Left cardiac atrium (tissue), 4 donors: ENCODE measurements around the gene TRAP1. TPM values are rescaled to one million over a fixed set of nuclear protein-coding genes. Genes with fewer than 3 reads are reported as not detected.

Experiments
- ATAC-seq, 2 donors: fragments of 200-7000 bp; cut with Tn5 transposase; one replicate each; pipeline ENCODE4 v1.9.1; 2020; ENCODE audit warnings: mild to moderate bottlenecking in 2 of 2, moderate library complexity in 2 of 2
- DNase-seq: peaks from one replicate; pipeline ENCODE4 v3.0.0-alpha.2; 2020
- intact Hi-C, 2 donors: fragments of 100-400 bp; cut with DNase I; formaldehyde crosslinking; loops; one replicate each; pipeline versions ENCODE4 v1.14.1 to v1.15.1; 2022 to 2023
- long read RNA-seq: library from polyadenylated mRNA; unstranded; transcript quantifications from one replicate; pipeline ENCODE4 v2.0.0, GENCODE V29; 2021
- total RNA-seq, 2 donors: library from RNA; stranded (reverse); fragmentation: NEBNext Ultra II Directional; extraction: Animal tissue kit (Norgen Biotek cat#: 25700); gene quantifications; one replicate each; pipeline ENCODE4 v1.2.1, GENCODE V29; 2021
- donor health status: DM: no; HTN: yes; CAD: no.
- donor health status: DM: no; HTN: yes; CAD: no; lungs with severe emphysema.
- donor health status: DM: yes; HTN: yes; CAD: no.
- donor health status: Dilated cardiomyopathy.

Gene TRAP1
- 100 to 1,000 TPM in 1 of 2 donors, 10 to 100 TPM in 1; 85.7 to 120 TPM for total RNA-seq
- long read RNA-seq, transcript TRAP1-201 (18 exons, 2,296 nt), result major isoform, 474 of 492 reads
- long read RNA-seq, partial matches to known transcripts, result 7 of 492 reads
- long read RNA-seq, other reads (novel, unspliced or antisense), result 8 of 492 reads

DNA sequence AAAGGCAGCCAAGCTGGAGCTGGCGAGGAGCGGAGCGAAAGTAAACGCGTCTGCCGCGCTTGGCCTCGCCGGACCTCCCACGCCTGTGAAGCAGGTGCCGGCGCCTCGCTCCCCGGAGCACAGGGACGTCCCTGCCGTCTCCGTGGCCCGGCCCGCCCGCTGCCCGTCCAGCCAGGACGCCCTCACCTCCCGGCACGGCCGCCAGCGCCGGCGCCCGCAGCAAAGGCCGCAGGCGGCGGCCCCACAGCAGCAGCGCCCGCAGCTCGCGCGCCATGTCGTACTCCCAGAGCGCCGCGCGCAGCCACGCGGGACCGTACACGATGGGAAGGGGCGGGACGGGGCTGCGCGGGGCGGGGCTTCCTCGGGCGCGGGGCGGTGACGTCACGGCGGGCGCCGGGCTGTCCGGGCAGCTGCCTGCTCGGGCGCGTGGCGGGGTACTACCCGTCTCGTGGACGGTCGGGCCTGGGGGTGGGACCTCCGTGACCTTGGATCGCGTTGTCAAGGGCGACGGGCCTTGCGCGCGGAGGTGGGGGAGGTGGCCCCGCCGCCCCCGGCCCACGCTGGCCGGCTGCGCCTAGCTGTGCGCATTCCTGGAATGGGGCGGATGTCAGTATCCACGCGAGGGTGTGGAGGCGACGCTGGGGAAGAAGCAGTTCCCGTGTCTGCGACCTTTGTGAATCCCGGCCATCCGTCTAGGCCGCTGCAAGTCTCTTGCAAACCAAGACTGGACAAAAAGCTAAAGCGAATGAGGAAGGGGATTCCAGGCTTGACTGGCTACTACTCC is at the start of gene TRAP1:
Gene TRAP1 (minus strand): TSS at position 290 of the 784 bp plus-strand sequence. CDS start 16 bp downstream, at position 274.
- DNase-seq, result peak; percentile 93
- ATAC-seq, result peak; percentile 98 to 99
- intact Hi-C loops, result no loop called here

DNA sequence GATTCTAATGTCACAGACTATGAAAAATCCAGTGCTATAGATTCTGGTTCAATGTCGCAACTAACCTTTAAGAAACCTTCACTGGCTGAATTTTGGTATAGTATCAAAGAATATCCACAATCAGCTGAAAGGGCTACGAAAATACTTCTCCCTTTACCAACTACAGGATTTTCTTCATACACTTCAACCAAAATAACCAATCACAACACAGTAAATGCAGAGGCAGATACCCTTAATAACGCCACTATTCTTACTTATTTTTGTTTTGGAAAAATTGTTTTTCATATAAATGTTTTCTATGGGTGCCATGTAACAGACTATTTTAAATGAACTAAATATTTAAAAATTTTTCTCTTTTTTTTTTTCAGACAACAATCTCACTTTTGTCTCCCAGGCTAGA is 48.9 kb upstream of the TRAP1 start:
- no peak for ATAC-seq
- no peak for DNase-seq
- intact Hi-C loops, result no loop called here

DNA sequence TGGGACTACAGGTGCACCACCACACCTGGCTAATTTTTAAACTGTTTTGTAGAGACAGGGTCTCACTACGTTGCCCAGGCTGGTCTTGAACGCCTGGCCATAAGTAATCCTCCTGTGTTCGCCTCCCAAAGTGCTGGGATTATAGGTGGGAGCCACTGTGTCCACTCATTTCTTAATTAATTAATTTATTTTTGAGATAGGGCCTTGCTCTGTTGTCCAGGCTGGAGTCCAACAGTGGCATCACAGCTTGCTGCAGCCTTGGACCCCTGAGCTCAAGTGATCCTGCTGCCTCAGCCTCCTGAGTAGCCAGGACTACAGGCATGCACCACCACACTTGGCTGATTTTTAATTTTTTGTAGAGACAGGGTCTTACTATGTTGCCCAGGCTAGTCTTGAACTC is 47.1 kb upstream of the TRAP1 start:
- DNase-seq (no peak), ATAC-seq (no peak)
- intact Hi-C loops, result no loop called here

DNA sequence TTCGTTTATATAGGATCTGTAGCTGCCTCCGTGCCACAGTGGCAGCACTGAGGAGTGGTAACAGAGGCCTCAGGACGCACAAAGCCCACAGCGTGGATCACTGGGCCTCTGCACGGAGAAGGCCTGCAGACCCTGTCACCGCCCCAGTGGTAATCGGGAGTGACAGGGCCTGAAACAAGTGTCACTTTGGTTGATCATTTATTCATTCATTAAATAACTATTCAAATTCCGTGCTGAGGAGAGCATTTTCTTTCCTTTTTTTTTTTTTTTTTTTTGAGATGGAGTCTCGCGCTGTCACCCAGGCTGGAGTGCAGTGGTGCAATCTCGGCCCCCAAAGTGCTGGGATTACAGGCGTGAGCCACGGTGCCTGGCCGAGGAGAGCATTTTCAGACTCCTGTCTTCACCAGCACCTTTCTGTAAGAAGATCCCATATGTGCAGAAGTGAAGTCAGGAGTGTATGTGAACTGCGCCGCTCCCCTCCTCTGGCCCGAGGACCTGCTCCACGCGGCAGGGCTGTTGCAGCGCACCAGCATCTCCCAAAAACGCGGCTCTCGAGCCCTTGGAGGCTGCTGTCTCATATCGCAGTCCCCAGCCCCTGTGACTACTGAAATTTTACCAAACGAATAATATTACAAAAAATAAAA is 44.9 kb upstream of the TRAP1 start:
- intact Hi-C loops, result no loop called here
- no peak for DNase-seq

DNA sequence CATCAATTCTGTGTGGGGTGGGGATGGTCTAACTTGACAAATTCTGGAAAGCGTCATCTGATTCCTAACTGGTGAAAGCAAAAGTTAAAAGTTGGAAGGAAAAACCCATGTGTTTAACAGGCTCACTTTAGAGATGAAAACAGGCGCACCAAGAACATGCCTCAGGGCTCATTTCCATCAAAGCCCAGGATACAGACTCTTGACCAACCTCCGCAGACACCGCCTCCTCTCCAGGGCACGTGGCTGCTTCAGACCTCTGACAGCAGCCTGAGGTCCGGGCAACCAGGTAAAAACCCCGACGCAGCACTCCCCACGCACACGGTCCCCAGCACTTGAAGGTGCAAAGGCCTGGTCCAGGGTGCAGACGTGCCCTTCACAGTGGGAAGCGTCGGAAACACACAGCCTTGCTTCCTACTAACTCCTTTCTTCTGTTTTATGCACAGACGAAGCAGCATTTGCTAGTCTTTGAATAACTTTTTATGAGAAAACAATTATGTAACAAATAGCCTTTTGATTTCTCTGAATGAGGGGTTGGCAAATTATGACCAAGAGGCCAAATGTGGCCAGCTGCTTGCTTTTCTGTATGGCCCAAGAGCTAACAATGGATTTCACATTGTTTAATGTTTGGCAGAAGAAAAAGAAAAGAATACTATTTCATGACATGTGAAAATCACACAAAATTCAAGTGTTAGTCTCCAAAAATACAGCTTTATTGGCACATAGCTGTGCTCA is 44.2 kb upstream of the TRAP1 start:
- ATAC-seq, result peak in 1 of 2 donors; percentile 26
- intact Hi-C loops, result no loop called here
- DNase-seq, result no peak

More for the DNA sequence above, 44.9 kb upstream of the TRAP1 start:
- no peak for ATAC-seq

DNA sequence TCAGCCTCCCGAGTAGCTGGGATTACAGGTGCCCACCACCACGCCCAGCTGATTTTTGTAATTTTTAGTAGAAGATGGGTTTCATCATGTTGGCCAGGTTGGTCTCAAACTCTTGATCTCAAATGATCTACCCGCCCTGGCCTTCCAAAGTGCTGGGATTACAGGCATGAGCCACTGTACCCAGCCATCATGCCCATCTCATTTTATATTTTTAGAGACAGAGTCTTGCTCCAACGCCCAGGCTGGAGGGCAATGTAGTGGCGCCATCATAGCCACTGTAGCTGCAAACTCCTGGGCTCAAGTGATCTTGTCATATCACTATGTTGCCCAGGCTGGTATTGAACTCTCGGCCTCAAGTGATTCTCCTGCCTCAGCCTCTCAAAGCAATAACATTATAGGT is 43.2 kb upstream of the TRAP1 start:
- ATAC-seq (no peak), DNase-seq (no peak)
- intact Hi-C loops, result no loop called here

DNA sequence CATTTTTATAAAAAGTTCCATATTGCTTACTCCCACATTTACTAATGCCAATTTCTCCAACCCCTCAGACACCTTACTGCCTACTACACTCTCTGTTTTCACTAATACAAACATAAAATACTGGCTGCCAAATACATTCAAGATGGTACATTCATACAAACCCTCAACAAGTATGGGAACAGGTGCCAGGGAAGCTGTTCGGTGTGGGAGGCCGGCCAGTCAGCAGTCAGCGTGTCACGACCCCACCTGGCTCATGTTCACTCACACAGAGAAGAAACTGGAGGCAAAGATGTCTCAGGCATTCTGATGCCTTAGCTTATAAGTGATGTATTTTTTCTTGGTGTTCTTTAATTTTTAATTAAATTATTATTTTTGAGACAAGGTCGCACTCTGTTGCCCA is 42.4 kb upstream of the TRAP1 start:
- ATAC-seq, result no peak
- no peak for DNase-seq
- intact Hi-C loops, result no loop called here

DNA sequence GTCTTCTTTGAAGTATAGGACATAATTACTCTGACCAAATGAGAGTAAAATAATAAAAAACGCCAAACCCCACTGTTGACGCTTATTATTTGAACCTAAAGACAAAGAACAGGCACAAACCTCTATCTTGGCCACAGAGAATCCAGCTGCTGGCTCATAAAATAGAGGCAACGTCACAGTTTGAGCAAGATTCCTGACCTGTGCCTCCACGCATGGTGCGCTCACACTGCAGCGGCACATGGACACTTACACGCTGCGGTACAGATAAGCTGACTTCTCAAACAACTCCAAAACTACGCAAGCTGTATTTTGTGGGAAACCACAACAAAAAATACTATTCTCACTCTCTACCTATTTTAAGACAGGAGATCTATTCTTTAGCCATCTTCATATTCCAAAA is 38.8 kb upstream of the TRAP1 start:
- intact Hi-C loops, result no loop called here
- ATAC-seq (no peak), DNase-seq (no peak)

DNA sequence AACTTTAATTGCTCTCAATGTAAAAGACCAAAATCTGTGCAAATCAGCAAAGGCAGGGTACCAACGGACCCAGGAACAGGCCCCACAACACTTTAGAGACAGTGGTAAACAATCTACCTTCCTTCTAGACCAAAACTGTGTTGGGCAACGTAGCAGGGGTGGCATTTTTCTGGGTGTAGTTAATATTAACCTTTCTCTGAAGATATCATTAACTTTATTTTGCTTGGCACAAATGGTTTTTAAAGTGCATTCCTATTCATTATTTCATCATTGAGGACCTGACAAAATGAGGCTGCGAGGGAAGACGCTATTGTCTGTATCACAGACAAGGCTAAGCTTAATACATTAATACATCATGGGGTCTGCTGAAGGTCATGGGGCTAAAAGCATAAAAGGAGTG is 37.9 kb upstream of the TRAP1 start:
- DNase-seq, result no peak
- peak in 1 of 2 donors; percentile 21 for ATAC-seq
- intact Hi-C loops, result no loop called here

DNA sequence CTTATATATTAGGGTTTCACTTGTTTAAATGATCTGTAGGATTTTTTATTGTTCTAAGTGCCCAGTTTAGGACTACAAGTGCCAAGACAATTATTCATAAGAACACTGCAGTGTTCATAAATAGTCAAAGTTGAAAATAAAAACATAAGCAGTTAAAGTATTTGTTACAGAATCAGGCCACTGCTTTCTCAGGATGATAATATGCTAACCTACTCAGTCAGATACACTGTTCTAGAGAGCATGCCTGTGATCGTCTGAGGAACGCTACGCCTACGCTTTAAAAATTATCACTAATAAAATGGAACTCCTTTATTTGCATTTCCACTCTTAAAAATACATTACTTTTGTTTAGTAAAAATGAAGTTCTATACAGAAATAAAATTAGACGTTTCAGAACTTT is 37.4 kb upstream of the TRAP1 start:
- no peak for DNase-seq
- intact Hi-C loops, result no loop called here
- no peak for ATAC-seq

DNA sequence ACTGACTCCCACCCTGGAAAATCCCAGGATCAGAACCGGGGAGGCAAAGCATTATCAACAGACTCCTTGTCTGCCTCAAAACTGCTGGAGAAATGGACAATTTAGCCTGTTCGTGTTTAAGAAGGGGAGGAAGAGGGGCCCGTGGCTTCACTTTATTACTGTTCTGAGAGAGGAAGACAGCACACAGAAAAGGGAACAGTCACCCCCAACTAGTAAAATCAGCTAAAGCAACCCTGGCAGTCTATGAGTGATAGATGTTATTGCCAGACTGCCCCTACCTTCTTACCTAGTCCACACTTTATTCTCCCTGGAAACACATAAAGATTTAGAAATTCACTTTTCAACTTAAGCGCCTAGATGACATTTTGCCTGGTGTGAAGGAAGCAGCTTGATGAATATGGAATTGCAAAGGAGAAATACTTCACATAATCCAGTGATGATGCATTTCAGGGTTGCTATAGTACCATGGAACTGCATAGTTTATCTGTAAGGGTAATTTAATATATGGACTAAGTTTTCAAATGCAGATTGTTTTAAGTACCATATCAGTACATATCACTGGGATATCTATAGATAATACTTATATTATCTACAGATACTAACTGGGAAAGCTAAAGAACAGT is 36.9 kb upstream of the TRAP1 start:
- intact Hi-C loops, result no loop called here

DNA sequence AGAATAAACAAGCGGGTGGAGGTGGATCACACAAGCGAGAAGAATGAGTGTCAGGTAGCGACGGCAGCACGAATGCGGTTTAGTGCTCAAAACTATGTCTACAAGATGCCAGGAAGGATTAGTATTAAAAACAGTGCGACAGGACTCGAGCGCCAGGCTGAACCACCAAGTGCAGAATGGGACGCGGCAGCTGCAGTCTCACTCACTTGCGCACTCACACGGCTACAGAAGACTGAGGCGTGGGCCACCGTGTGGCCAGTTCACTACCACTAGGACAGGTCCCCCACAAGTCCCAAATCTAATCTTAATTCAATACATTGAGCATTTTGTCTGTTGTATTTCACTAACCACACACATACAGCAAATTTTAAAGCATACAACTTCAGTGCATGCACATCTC is 35.7 kb upstream of the TRAP1 start:
- DNase-seq (no peak), ATAC-seq (no peak)
- intact Hi-C loops, result no loop called here

More for the DNA sequence above, 36.9 kb upstream of the TRAP1 start:
- ATAC-seq (peak in 1 of 2 donors; percentile 56), DNase-seq (no peak)

DNA sequence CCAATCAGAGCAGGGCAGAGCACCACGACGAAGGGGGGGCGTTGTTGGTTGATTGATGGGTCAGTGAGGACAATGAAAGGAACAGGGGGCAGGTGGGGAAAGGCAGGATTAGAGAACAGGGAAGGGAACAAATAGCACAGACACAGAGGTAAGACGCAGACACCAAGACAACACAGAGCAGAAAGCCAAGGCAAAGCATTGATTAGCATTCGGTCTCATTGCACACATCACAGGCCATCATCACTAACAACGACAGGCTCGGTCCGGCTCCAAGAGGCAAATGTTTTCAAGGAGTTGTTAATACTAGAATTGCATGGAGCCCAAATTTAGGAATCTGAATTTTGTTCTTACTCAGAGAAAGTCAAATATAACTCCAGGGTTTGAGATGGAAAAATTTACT is 34.6 kb upstream of the TRAP1 start:
- DNase-seq (no peak), ATAC-seq (no peak)
- intact Hi-C loops, result no loop called here

DNA sequence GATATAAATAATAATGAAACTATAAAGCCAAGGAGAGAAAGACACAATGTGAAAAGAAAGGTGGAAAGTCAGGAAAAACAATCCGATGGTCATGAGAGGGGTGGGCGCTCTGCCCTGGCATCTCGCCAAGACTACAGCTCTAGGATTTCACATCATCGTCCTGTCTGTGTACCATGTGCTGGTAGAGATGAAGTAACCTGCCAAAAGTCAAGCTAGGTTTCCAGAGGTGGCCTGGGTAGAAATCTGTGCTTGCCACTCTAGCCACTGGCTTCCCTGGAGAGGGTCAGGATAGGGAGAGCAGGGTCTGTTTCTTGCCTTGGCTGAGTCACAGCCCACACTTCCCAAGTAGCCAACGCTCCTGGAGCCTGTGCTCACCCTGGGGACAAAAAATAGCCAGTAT is 31.0 kb upstream of the TRAP1 start:
- DNase-seq (no peak), ATAC-seq (no peak)
- intact Hi-C loops, result no loop called here

DNA sequence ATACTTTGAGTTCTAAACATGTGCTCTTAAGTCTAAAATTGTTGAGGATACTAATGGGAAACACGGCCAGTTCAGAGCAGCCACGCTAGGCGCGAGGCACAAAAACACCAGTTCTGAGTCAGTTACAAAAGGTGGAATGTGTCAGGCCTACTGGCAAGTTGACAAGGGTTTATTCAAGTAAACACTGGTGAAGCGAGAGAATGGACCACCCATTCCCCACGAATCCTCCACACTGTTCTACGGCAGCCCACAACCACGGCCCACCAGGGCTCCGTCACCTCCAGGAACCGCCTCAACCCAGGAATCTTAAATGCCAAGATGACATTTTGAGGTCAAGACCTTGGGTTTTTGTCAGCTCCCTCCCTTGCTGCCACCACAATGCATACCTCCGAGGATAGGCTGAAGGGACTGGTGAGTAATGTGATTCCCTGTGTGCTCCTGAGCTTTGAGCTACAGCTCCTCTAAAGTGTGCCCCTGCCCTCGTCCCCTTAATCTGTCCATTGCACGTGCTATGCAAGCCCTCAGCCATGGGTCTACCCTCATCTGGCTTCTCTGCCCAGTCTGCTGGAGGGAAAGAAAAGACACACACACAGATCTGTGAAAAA is 28.5 kb upstream of the TRAP1 start:
- intact Hi-C loops, result no loop called here
- no peak for DNase-seq
- peak; percentile 28 to 59 for ATAC-seq

DNA sequence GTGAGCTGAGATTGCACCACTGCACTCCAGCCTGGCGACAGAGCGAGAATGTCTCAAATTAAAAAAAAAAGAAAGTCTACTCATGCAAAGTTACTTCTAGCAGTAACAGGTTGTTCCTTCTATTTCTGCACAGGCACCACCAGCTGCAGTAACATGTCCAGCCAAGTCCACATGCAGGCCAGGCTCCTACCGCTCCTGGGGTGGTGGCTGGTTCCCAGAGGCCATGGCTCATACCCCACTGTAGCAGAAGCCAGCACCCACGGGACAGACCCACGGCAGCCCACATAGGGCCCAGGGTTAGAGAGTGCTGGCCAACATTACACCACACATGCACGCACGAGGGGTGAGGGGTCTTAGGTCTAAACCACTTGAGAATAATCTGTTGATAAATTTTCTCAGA is 26.7 kb upstream of the TRAP1 start:
- peak in 1 of 2 donors; percentile 84 for ATAC-seq
- no peak for DNase-seq
- intact Hi-C loops, result no loop called here

DNA sequence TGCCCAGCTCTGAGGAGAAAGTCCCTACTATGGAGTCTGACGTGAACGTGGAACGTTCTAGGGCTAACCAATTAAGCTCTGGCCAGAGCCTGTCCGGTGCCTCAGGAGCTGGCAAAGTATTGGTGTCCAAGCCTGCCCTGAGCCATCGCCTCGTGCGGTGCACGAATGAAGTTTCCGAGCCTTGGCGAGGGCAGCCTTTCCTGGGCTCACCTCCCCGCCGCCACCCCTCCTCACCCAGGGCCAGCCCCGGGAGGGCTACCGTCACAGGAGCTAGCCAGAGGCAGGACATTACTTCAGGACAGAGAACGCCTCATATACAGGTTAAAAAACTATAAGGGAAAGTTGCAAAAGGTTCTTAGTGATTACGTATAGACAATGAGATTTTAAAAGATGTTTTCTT is 23.6 kb upstream of the TRAP1 start:
- DNase-seq, result no peak
- no peak for ATAC-seq
- intact Hi-C loops, result no loop called here

DNA sequence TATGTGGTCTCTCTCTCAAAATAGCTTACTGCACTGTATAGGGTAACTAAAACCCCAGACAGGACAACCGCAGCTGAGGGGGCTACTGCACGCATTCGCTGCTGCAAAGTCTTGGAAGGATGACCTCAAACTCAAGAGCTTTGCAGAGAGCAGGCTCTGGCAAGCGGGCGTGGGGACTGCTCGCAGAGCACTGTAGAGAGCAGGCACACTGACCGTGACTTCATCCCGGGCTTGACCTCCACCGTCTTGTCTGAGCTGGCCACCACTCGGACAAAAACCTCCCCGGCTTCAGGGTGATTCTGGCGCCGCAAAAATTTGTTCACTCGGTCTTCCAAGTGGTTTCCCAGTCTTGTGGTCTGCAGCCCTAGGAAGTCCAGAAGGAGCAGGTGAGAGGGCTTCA is 22.9 kb upstream of the TRAP1 start:
- intact Hi-C loops, result no loop called here
- ATAC-seq, result no peak
- no peak for DNase-seq

DNA sequence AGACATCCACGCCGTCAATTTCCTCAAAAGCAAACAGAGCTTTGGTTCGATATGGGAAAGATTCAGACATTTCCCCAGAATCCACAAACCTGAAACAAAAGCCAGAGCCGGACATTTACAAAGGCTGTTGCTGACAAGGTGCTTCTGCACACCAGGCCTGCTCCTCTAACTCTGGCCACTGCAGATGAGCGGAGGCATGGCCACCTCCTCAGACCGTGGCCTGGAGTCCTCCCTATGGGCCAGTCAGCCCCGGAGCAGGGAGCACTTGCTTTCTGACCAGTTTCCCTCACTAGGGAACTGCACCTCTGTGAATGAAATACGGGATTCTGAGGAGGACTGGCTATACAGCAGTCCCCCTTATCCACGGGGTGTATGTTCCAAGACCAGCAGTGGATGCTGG is 22.3 kb upstream of the TRAP1 start:
- intact Hi-C loops, result no loop called here
- DNase-seq (no peak), ATAC-seq (no peak)
